H7 (cell line): Measurements from ENCODE around the gene SMNDC1. TPM values are rescaled to one million over a fixed set of nuclear protein-coding genes. Genes with fewer than 3 reads are reported as not detected.
A peak's percentile ranks its signal among the peaks of the same experiment; 100 is the strongest.

Experiments used
- DNase-seq: peaks from one replicate; pipeline ENCODE4 v3.0.0; 2012
- H3K27me3 ChIP-seq: 2 replicates; pipeline ENCODE4 v1.6.0; 2011; ENCODE audit warnings: mild to moderate bottlenecking, low read length; ENCODE audit not compliant: control insufficient read depth, insufficient read depth
- H3K36me3 ChIP-seq: replicated peaks from 2 replicates; pipeline ENCODE4 v1.5.1; 2011; ENCODE audit warnings: low read length; ENCODE audit not compliant: control insufficient read depth, insufficient read depth
- H3K4me3 ChIP-seq: 2 replicates; pipeline ENCODE4 v1.5.1; 2011; ENCODE audit warnings: low read depth, mild to moderate bottlenecking, control low read depth, low read length, moderate library complexity; ENCODE audit not compliant: insufficient read depth
- total RNA-seq: library from RNA; depleted of rRNA; stranded (reverse); fragments of >200 nt; shearing (Covaris generic); gene quantifications from 2 replicates; pipeline ENCODE4 v1.2.3, GENCODE V29; 2014; rRNA removed

Gene SMNDC1
- total RNA-seq = 9.1 and 9.6 TPM in 2 replicates

DNA sequence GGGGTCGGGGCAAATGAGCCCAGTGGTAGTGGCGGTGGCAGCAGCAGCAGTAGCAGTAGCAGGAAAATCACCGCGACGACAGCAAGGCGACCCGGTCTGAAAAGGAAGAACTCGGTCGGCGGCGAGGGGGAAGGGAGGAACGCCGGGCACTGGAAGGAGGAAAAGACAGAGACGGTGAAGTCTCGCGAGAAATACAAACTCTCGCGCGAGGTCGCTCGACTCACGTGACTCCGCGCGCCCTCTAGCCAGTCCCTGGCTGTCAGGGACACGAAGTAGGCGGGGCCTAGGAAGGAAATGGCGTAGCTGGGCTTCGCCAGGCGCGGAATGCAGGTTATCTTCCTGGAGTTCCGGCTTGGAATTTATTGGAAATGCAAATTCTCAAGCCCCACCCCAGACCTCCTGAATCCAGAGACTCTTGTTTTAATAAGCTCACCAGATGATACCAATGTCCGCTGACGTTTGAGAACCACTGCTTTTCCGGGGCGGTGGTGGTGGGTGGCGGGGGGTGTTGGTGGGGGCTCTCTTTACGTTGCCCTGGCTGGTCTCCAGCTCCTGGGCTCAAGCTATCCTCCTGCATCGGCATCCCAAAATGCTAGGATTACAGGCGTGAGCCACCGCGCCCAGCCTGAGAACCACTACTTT, at the start of gene SMNDC1:
Gene SMNDC1 (minus strand): TSS at position 141 of the 642 bp plus-strand sequence. CDS start 1,333 bp downstream, outside the sequence.
- Histone ChIP-seq H3K36me3 (peaks cover 16% of the 10 kb centered on the region), H3K4me3 (peak within 1 kb of the TSS; percentile 81), H3K27me3 (no peaks in the 10 kb centered on the region)
- DNase-seq = peak; percentile 92

DNA sequence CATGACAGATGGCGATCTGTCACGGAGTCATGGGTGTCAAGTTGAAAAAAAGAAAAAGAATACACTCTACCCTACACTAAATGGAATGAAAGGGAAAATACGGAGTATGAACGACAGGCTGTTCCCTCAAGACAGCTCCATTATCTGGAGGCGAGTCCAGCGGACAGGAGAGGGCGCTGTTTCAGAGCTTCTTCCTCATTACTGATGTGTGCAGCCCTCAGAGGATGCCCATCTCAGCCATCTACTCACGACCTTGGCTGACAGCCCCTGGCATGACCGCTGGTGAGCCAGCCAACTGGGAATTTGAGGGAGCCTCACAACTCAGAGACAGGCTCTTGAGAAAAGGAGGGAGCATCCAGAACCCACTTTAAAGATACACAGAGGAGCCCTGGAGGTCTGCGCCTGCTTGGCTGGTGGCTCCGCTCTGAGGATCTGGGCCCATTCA, 49.6 kb upstream of the SMNDC1 start:
- peak; percentile 84 for DNase-seq
- Histone ChIP-seq H3K36me3 (no peaks in the 10 kb centered on the region), H3K4me3 (no peak overlapping the region), H3K27me3 (no peaks in the 10 kb centered on the region; the same call in 1 of the 2 replicates)

DNA sequence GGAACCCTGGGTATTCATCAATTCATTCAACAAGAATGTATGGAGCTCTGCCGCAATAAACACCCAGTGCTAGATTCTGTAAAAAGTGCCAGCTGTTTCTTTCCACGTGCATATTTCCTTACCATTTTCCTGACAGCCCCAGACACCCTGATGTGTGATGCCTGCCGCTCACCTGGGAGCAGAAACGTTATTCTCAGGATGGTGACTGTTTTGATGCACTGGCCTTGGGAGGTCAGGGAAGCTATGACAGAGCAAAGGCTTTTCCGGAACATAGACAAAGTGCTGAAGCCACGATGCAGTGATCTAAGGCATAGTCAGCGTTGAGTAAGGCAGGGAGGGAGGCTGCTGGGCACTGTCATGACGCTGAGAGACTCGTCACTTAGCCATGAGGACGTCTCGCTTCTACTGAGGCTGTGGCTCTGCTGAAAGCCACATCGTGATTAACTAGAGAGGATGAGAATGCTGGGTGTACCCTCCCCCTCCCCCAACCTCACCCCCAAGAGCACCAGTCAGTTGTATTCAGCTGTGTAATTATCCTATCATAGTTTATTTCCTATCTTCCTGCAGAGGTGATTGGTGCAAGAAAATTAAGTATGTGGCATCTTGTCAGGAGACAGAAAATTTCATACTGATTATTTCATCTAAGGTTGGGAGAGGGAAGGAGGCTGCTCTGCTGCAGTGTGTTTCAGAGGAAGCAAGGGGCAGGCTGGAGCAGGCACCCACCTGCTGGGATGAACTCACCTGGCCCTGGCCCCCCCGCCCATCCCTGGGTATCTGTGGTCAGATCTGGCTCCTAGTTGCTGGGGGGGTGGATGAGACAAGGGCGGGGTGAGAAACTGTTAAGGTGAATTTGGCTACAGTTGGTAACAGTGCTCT, 48.8 kb upstream of the SMNDC1 start:
- Histone ChIP-seq H3K36me3 (no peaks in the 10 kb centered on the region), H3K4me3 (no peak overlapping the region), H3K27me3 (no peaks in the 10 kb centered on the region; the same call in 1 of the 2 replicates)
- peak; percentile 73 for DNase-seq

DNA sequence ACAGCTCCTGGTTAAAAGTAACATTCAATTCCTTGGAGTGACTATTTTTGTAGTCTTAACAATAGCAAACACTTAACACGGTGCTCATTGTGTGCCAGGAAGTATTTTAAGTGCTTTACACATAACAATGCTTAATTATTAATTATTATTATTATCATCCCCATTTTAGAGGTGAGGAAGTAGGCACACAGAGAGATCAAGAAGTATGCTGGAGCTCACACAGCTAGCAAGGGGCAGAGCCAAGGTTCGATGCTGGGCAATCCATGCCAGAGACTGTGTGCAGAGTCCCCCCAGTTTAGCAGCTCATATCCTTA, 48.2 kb upstream of the SMNDC1 start:
- Histone ChIP-seq H3K4me3 (no peak overlapping the region), H3K36me3 (no peaks in the 10 kb centered on the region), H3K27me3 (no peaks in the 10 kb centered on the region; the same call in 1 of the 2 replicates)
- no peak for DNase-seq

DNA sequence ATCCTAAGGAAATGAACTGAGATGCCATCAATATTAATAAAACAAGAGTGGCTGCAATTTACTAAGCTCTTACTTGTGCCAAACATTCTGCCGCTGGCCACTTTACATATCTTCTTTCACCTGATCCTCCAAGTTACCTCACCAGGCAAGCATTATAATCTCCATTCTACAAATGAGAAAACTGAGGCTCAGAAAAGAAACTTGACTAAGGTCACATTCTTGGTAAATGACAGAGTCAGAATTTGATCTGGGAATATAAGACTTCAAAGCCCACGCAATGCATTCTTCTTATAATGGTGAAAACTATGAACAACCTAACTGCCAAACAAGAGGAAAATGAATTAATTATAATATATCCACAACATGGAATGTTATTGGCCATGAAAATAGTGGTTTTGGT, 46.1 kb upstream of the SMNDC1 start:
- no peak for DNase-seq
- Histone ChIP-seq H3K4me3 (no peak overlapping the region), H3K27me3 (no peaks in the 10 kb centered on the region), H3K36me3 (no peaks in the 10 kb centered on the region)

DNA sequence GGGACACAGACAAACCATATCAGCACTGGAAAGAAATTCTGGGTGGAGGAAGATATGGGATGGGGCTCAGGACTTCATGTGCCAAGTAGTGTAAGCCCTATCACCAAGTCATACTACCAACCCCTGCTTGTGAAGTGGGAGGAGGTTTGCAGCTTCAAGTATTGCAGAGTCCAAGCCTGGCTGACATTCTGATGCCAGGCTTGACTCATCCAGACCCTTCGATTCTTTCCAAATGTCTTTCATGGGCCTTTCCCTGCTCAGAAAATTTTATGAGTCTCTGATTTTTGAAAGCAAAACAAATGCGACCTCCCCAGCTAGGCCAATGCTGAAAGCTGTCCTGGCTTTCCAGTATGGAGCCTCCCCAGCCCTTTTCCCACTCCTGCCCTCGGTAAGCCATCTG, 45.1 kb upstream of the SMNDC1 start:
- H3K27me3 ChIP-seq = no peaks in the 10 kb centered on the region
- H3K4me3 ChIP-seq = no peak overlapping the region
- no peaks in the 10 kb centered on the region for H3K36me3 ChIP-seq
- DNase-seq = no peak

DNA sequence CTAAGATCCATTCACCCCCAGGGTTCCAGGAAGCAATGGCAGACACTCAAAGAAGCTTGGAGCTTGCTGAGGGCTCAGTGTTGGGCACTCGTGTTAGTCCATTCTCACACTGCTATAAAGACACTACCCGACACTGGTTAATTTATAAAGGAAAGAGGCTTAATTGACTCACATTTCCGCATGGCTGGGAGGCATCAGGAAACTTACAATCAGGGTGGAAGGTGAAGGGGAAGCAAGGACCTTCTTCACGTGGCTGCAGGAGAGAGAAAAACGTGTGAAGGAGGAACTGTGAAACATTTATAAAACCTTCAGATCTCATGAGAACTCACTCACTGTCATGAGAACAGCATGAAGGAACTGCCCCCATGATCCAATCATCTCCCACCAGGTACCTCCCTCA, 44.7 kb upstream of the SMNDC1 start:
- DNase-seq = no peak
- Histone ChIP-seq H3K27me3 (no peaks in the 10 kb centered on the region), H3K4me3 (no peak overlapping the region), H3K36me3 (no peaks in the 10 kb centered on the region)

DNA sequence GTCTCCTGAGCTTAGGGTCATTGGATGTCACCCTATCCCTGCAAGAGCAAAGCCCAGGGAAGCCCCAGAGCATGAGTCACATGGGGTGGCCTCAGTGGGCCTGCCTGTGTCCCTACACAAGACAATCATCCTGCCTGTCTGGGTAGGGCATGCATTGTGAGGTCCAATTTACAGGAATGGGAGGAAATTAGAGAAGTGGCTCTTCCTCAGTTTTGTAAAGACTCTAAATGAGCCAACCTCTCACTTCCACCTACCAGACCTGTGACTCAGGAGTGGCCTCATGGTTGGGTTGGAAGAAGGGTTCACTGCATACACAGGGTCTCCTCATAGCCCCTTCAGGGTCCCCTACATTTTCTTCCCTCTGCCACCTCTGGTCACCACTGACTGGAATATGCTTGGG, 43.6 kb upstream of the SMNDC1 start:
- H3K27me3 ChIP-seq = no peaks in the 10 kb centered on the region
- DNase-seq = no peak

DNA sequence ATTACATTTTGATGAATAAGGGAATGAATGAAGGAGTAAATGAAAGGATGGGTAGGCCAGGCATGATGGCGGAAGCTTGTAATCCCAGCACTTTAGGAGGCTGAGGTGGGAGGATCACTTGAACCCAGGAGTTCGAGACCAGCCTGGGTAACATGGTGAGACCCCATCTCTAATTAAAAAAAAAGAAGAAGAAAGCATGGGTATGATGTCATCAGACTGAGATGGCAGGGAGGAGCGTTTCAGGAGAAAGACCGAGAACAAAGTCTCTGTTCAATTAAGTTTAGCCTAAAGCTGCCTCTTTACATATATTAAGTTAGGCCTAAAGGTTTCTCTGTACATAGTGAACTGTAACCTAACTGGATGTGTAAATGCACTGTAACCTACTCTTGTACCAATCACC, 42.2 kb upstream of the SMNDC1 start:
- no peaks in the 10 kb centered on the region for H3K36me3 ChIP-seq
- no peak for DNase-seq
- no peak overlapping the region for H3K4me3 ChIP-seq
- no peaks in the 10 kb centered on the region for H3K27me3 ChIP-seq

More for the DNA sequence above, 43.6 kb upstream of the SMNDC1 start:
- Histone ChIP-seq H3K4me3 (no peak overlapping the region), H3K36me3 (no peaks in the 10 kb centered on the region)

DNA sequence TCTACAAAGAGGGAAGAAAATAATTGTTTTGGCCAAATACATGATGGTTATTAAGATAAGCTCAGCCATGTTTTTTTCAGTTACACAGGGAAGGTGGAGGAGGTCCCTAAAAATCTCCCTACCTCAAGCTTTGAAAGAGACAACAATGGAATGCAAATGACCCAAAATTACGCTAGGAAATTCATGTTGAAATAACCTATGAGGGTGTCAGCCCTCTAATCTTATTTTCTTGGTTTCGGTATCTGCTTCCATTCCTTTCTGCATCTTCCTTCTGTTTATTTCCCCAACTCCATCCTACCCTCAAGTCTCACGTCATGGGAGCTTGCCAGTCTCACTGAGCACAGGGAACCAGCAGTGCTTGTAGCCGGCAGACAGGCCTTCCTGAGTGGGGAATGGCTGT, 40.6 kb upstream of the SMNDC1 start:
- Histone ChIP-seq H3K36me3 (no peaks in the 10 kb centered on the region), H3K4me3 (no peak overlapping the region), H3K27me3 (no peaks in the 10 kb centered on the region)
- no peak for DNase-seq

DNA sequence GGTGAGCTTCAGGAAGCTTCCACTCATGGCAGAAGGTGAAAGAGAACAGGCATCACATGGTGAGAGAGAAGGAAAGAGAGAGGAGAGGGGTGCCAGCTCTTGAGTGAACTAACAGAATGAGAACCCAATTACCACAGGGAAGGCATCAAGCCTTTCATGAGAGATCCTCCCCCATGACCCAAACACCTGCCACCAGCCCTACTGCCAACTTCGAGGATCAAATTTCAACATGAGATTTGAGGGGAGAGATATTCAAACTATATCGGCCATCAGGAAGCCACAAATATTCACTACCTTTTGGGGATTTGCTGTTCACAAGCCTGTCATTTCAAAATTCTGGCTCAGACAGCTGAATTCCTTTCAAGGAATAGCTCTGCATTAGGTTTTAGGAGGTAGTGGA, 39.9 kb upstream of the SMNDC1 start:
- Histone ChIP-seq H3K27me3 (no peaks in the 10 kb centered on the region), H3K4me3 (no peak overlapping the region), H3K36me3 (no peaks in the 10 kb centered on the region)
- no peak for DNase-seq

DNA sequence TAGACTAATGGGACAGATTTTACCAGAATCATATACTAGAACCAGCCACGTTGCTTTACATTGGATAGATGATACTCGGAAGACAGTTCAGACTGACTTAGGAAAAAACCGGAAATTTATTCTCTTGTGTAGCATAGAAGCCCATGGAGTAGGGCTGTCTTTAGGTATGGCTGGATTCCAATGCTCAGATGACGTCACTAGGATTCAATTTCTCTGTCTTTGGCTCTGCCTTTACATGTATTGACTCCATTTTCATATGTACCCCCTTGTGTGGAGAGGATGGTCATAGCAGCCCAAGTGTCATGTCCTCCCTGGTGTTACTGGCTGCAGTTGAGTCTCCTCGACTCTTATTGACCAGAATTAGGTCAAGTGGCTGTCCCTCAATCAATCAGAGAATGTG, 39.2 kb upstream of the SMNDC1 start:
- H3K36me3 ChIP-seq = no peaks in the 10 kb centered on the region

DNA sequence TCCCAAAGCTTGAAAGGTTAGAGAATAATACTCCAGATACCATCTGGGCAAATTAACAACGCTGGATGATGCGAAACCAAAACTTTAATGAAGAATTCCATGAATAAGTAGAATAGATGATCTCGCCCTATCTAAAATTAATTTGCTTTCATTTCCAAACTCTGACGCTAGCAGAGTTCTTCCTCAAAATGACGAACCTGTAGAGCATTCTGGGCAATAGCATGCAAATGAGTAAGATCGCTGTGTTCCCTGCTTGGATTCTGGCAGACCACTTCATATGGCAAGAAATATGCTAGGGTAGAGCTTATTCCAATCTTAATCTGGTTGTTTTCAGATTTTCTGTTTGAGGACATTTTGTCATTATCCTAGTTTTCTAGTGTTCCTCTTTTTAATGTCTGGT, 36.1 kb upstream of the SMNDC1 start:
- Histone ChIP-seq H3K27me3 (no peaks in the 10 kb centered on the region), H3K4me3 (no peak overlapping the region), H3K36me3 (no peaks in the 10 kb centered on the region)
- DNase-seq = no peak

More for the DNA sequence above, 39.2 kb upstream of the SMNDC1 start:
- Histone ChIP-seq H3K4me3 (no peak overlapping the region), H3K27me3 (no peaks in the 10 kb centered on the region)
- DNase-seq = no peak

DNA sequence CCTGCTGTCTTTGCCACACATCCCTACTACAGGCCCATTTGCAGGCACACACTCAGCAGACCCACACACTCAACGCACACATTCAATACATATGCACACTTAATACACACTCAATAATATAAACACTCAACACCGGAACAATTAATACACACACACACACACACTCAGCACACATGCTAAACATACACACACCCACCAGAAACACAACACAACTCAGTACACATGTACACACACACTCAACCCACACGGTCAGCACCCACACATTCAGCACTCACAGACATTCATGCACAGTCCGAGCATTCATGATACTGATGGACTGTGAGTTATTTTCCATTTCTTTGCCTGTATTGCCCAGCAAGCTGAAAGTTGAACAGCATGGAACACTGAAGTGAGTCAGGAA, 35.4 kb upstream of the SMNDC1 start:
- Histone ChIP-seq H3K4me3 (no peak overlapping the region), H3K36me3 (no peaks in the 10 kb centered on the region), H3K27me3 (no peaks in the 10 kb centered on the region)
- no peak for DNase-seq

DNA sequence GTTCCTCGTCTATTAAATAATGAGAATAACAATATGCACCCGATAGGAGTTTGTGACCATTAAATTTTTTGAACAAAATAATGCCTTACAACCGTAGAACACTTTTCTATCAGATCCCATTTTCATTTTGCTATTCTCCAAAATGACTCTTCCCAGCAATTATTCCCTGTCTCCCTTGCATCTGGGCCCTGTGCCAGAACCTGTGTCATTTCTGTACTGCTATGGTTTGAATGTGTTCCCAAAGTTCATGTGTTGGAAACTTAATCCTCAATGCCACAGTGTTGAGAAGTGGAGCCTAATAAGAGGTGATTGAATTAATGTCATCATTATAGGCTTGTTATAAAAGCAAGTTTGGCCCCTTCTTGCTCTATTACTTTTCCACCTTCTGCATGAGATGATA, 33.2 kb upstream of the SMNDC1 start:
- no peak overlapping the region for H3K4me3 ChIP-seq
- DNase-seq = no peak
- H3K36me3 ChIP-seq = no peaks in the 10 kb centered on the region
- H3K27me3 ChIP-seq = no peaks in the 10 kb centered on the region
